Measurements from ENCODE around the gene DNAH7. TPM values are rescaled to one million over a fixed set of nuclear protein-coding genes. Genes with fewer than 3 reads are reported as not detected.

DNAH7 gene
- total RNA-seq, 1 experiment from 2014 or later, result 0.09 TPM

GRCh38 chr2:195711478-195711877, 357.2 kb downstream of the DNAH7 start:
- Histone ChIP-seq H3K79me2 (ENCODE audit: insufficient read depth, low read length) (no peaks in the 10 kb centered on the region), H2BK20ac (ENCODE audit: low read depth, low read length, poor library complexity, severe bottlenecking) (no peak overlapping the region), H2BK12ac (ENCODE audit: insufficient read length, low read depth, low read length) (no peak overlapping the region), H3K56ac (ENCODE audit: insufficient read length, low read depth, low read length) (no peak overlapping the region), H4K8ac (replicated peaks; ENCODE audit: insufficient read length, low read depth, low read length) (no peak overlapping the region), H3K79me1 (ENCODE audit: insufficient read depth, low read depth, low read length, poor library complexity, severe bottlenecking) (no peaks in the 10 kb centered on the region), H3K9me3 (ENCODE audit: control insufficient read depth, low read depth, low read length) (no peaks in the 10 kb centered on the region), H3K14ac (ENCODE audit: insufficient read depth, low read length) (no peak overlapping the region), H2BK5ac (ENCODE audit: insufficient read length, low read length) (no peak overlapping the region), H2BK120ac (ENCODE audit: low read depth, low read length, poor library complexity, severe bottlenecking) (no peak overlapping the region), H3K18ac (ENCODE audit: insufficient read length, low read depth, low read length) (no peak overlapping the region), H3K27ac (ENCODE audit: insufficient read length, low read depth, low read length) (no peak overlapping the region), H3K9ac (ENCODE audit: extremely low read depth, insufficient read length, low read length) (no peak overlapping the region), H3K4me1 (ENCODE audit: insufficient read depth, low read length) (no peaks in the 10 kb centered on the region), H3K4me2 (ENCODE audit: insufficient read depth, insufficient read length, low read length) (no peak overlapping the region), H3K27me3 (ENCODE audit: insufficient read depth, low read length) (no peaks in the 10 kb centered on the region), H3K4ac (ENCODE audit: low read depth, low read length) (no peak overlapping the region), H4K20me1 (ENCODE audit: control insufficient read depth, insufficient read depth, insufficient read length) (no peaks in the 10 kb centered on the region), H2BK15ac (ENCODE audit: low read depth, low read length) (no peak overlapping the region), H3K23me2 (ENCODE audit: insufficient read length, low read depth, low read length, poor library complexity, severe bottlenecking) (no peaks in the 10 kb centered on the region), H2AK5ac (ENCODE audit: insufficient read length, low read length) (no peak overlapping the region), H2AFZ (ENCODE audit: low read length) (no peak overlapping the region), H4K5ac (ENCODE audit: insufficient read length, low read depth, low read length) (no peak overlapping the region), H3T11ph (ENCODE audit: low read length) (no peak overlapping the region), H3K23ac (ENCODE audit: insufficient read length, low read depth, low read length) (no peak overlapping the region), H4K91ac (ENCODE audit: insufficient read length, low read depth, low read length) (no peak overlapping the region)
- H3K27ac Mint-ChIP-seq, result peak overlapping the region in 2 of 3 experiments; percentile 2 to 56; a peak in 3 of 7 replicates
- TF ChIP-seq, protein P1, sequence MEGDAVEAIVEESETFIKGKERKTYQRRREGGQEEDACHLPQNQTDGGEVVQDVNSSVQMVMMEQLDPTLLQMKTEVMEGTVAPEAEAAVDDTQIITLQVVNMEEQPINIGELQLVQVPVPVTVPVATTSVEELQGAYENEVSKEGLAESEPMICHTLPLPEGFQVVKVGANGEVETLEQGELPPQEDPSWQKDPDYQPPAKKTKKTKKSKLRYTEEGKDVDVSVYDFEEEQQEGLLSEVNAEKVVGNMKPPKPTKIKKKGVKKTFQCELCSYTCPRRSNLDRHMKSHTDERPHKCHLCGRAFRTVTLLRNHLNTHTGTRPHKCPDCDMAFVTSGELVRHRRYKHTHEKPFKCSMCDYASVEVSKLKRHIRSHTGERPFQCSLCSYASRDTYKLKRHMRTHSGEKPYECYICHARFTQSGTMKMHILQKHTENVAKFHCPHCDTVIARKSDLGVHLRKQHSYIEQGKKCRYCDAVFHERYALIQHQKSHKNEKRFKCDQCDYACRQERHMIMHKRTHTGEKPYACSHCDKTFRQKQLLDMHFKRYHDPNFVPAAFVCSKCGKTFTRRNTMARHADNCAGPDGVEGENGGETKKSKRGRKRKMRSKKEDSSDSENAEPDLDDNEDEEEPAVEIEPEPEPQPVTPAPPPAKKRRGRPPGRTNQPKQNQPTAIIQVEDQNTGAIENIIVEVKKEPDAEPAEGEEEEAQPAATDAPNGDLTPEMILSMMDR (conservative IDR thresholded peaks at IDR 0.05), result no peak
- H3K36me3 Mint-ChIP-seq (ENCODE audit: insufficient read depth in 1 of 3, low read depth in 3 of 3), result peaks cover 20 to 58% (median 49%) of the 10 kb centered on the region in 3 experiments; a peak in 6 of 7 replicates
- H3K27me3 Mint-ChIP-seq (ENCODE audit: low read depth), result no peaks in the 10 kb centered on the region
- peaks cover 1 to 13% of the 10 kb centered on the region in 2 experiments for H3K4me1 Mint-ChIP-seq
- no peak for DNase-seq
- no peak overlapping the region for H3K4me3 Mint-ChIP-seq
- no peaks in the 10 kb centered on the region for H3K9me3 Mint-ChIP-seq

All from H9 (cell line).